HL-60 (cell line): ENCODE measurements around the gene DNM3.

Source experiments
- DNase-seq, 2 experiments: peaks; one replicate each; pipeline ENCODE4 v3.0.0-alpha.2; 2010 to 2020; ENCODE audit warnings: low read depth in 1 of 2, low spot score in 1 of 2
- H3K27ac ChIP-seq: fragments of 250-450 bp; sonication (Bioruptor Pico); replicated peaks from 2 replicates; pipeline ENCODE4 v1.5.1; 2020; ENCODE audit warnings: mild to moderate bottlenecking, moderate library complexity
- H3K27me3 ChIP-seq: fragments of 250-450 bp; sonication (Bioruptor Pico); 2 replicates; pipeline ENCODE4 v1.5.1; 2021; ENCODE audit warnings: mild to moderate bottlenecking, moderate library complexity; ENCODE audit not compliant: insufficient read depth, poor library complexity, severe bottlenecking
- H3K4me3 ChIP-seq: replicated peaks from 2 replicates; pipeline ENCODE4 v1.5.1; 2011; ENCODE audit warnings: mild to moderate bottlenecking, control low read depth, low read length; ENCODE audit not compliant: insufficient read depth
- CTCF ChIP-seq: IDR thresholded peaks from one replicate; pipeline ENCODE4 v1.5.1; 2011; ENCODE audit warnings: low read length, control low read depth, inconsistent platforms; ENCODE audit not compliant: insufficient read depth
- GABPA ChIP-seq: IDR thresholded peaks from 2 replicates; pipeline ENCODE4 v1.6.1; 2012; ENCODE audit warnings: low read depth
- POLR2AphosphoS5 ChIP-seq: IDR thresholded peaks from 2 replicates; pipeline ENCODE4 v1.6.1; 2012; ENCODE audit warnings: low read depth
- REST ChIP-seq: IDR thresholded peaks from 2 replicates; pipeline ENCODE4 v1.6.1; 2012; ENCODE audit warnings: low read depth; ENCODE audit not compliant: insufficient replicate concordance
- SPI1 ChIP-seq: IDR thresholded peaks from 2 replicates; pipeline ENCODE4 v1.6.1; 2012; ENCODE audit warnings: low read depth, mild to moderate bottlenecking, borderline replicate concordance

The DNM3 gene

GRCh38 chr1:172373864-172374263 lies 532.6 kb downstream of the DNM3 start:
- H3K4me3 ChIP-seq = no peak overlapping the region
- TF ChIP-seq GABPA (no peak), REST (no peak), SPI1 (no peak)
- no peak for DNase-seq
- H3K27ac ChIP-seq = no peak overlapping the region
- no peaks in the 10 kb centered on the region for H3K27me3 ChIP-seq

GRCh38 chr1:172375211-172375631 lies 533.9 kb downstream of the DNM3 start:
- no peak for DNase-seq
- H3K4me3 ChIP-seq = no peak overlapping the region
- TF ChIP-seq POLR2AphosphoS5 = no peak
- TF ChIP-seq CTCF = no peak
- TF ChIP-seq GABPA = no peak
- TF ChIP-seq SPI1 = no peak
- TF ChIP-seq REST = no peak
- H3K27ac ChIP-seq = no peak overlapping the region
- H3K27me3 ChIP-seq = no peaks in the 10 kb centered on the region

GRCh38 chr1:172376431-172376830 lies 535.1 kb downstream of the DNM3 start:
- H3K4me3 ChIP-seq = no peak overlapping the region
- TF ChIP-seq SPI1 (no peak), POLR2AphosphoS5 (no peak), GABPA (no peak), CTCF (no peak), REST (no peak)
- peaks cover 3% of the 10 kb centered on the region for H3K27me3 ChIP-seq
- no peak overlapping the region for H3K27ac ChIP-seq
- no peak for DNase-seq

GRCh38 chr1:172377565-172377964 lies 536.3 kb downstream of the DNM3 start:
- no peak for DNase-seq
- TF ChIP-seq GABPA = no peak
- TF ChIP-seq SPI1 = no peak
- no peak for TF ChIP-seq POLR2AphosphoS5
- TF ChIP-seq REST = no peak
- TF ChIP-seq CTCF = no peak

More at GRCh38 chr1:172377565-172377964, 536.3 kb downstream of the DNM3 start:
- H3K27ac ChIP-seq = no peak overlapping the region
- no peak overlapping the region for H3K4me3 ChIP-seq
- H3K27me3 ChIP-seq = peaks cover 6% of the 10 kb centered on the region
